SHP77 treated with DMSO at 0.1 percent for 48 hours (cell line): Measurements from ENCODE around the gene GPR108.
"Not testable (repeated sequence)": the region's sequence is repeated elsewhere in the genome, so short reads cannot be mapped to it uniquely, and the experiment has no call there.

Experiments
- DNase-seq: peaks from one replicate; lab custom pipeline; 2025; lab: John Stamatoyannopoulos, UW

Gene GPR108

GRCh38 chr19:6737284-6737872, at the start of gene GPR108:
Gene GPR108, minus strand, starts transcription at chr19:6737580. Its CDS starts 4 bp downstream, at chr19:6737576.
- peak; percentile 99 for DNase-seq

GRCh38 chr19:6779206-6779605, 41.8 kb upstream of the GPR108 start:
- no peak for DNase-seq

- DNase-seq: no peak
Measured at GRCh38 chr19:6778386-6778785, 41.0 kb upstream of the GPR108 start.

GRCh38 chr19:6777434-6777833, 40.1 kb upstream of the GPR108 start:
- no peak for DNase-seq

GRCh38 chr19:6776999-6777398, 39.6 kb upstream of the GPR108 start:
- no peak for DNase-seq

- DNase-seq: not testable (repeated sequence)
Measured at GRCh38 chr19:6776045-6776444, 38.7 kb upstream of the GPR108 start.

- no peak for DNase-seq
Measured at GRCh38 chr19:6774821-6775707, 37.7 kb upstream of the GPR108 start.

GRCh38 chr19:6773323-6773931, 36.0 kb upstream of the GPR108 start:
- no peak for DNase-seq

GRCh38 chr19:6772866-6773322, 35.5 kb upstream of the GPR108 start:
- no peak for DNase-seq

GRCh38 chr19:6772028-6772865, 34.9 kb upstream of the GPR108 start, which contains the start of gene VAV1:
Gene VAV1, plus strand, starts transcription at chr19:6772708. Its CDS starts 100 bp downstream, at chr19:6772808.
- DNase-seq: no peak

GRCh38 chr19:6771648-6772027, 34.3 kb upstream of the GPR108 start:
- DNase-seq: not testable (repeated sequence)

- no peak for DNase-seq
Measured at GRCh38 chr19:6769006-6769619, 31.7 kb upstream of the GPR108 start.

GRCh38 chr19:6768236-6768785, 30.9 kb upstream of the GPR108 start:
- no peak for DNase-seq

GRCh38 chr19:6767357-6768235, 30.2 kb upstream of the GPR108 start, which contains the start of gene SH2D3A:
Gene SH2D3A, minus strand, starts transcription at chr19:6767435. Its CDS starts 3,687 bp downstream, at chr19:6763748.
- DNase-seq: no peak

- no peak for DNase-seq
Measured at GRCh38 chr19:6767081-6767356, 29.6 kb upstream of the GPR108 start.

GRCh38 chr19:6766357-6767080, 29.1 kb upstream of the GPR108 start:
- DNase-seq: no peak

- no peak for DNase-seq
Measured at GRCh38 chr19:6765738-6766356, 28.5 kb upstream of the GPR108 start.

- not testable (repeated sequence) for DNase-seq
Measured at GRCh38 chr19:6762253-6762797, 24.9 kb upstream of the GPR108 start.
